Activated CD4-positive, CD25-positive, alpha-beta regulatory T cell (primary cell): ENCODE data around the gene RPUSD2.
"Not testable (repeated sequence)": the region's sequence is repeated elsewhere in the genome, so short reads cannot be mapped to it uniquely, and the experiment has no call there.

ENCODE experiments used
- DNase-seq, 4 experiments: peaks; one replicate each; lab custom pipeline; 2025; lab: John Stamatoyannopoulos, UW

Gene RPUSD2

GRCh38 chr15:40565333-40566238 is 3.5 kb upstream of the RPUSD2 start:
- DNase-seq: no peak

DNA sequence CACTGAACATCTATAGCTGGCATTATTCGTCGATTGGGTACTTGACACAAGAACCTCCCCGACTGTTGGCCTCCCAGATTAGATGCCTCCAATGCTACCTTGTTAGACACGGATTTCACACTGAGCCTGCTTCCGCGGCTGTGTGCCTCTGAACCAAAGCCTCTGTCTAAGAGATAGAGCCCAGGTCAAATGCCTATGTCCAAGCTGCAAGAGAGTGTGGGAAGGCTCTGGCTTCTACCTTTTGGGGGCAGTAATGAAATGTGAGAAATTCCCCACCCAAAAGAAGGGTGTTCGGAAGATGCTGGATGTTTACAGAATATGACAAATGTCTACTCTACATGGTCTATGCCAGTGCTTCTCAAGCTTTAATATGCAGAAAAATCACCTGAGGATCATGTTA is 2.0 kb upstream of the RPUSD2 start:
- DNase-seq: no peak

DNA sequence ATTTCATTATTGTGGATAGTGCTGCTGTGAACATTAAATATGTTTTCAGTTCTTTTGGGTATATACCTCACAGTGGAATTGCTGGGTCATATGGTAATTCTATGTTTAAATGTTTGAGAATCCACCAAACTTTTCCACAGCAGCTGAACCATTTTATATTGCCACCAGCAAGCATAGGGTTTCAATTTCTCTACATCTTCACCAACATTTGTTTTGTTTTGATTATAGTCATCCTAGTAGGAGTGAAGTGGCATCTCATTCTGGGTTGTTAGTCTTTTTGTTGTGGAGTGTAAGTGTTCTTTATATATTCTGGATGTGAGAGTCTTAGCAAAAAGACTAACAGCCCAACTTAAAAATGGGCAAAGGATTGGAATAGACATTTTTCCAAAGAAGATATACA is 6.0 kb downstream of the RPUSD2 start:
- DNase-seq: no peak

DNA sequence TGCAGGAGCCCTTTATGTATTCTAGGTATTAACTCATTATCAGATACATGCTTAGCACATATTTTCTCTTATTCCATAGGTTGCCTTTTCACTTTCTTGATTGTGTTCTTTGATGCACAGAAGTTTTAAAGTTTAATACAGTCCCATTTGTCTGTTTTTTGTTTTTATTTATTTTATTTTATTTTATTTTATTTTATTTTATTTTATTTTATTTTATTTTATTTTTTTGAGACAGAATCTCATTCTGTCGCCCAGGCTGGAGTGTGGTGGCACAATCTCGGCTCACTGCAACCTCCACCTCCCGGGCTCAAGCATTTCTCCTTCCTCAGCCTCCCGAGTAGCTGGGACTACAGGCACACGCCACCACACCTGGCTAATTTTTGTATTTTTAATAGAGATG is 7.8 kb downstream of the RPUSD2 start:
- DNase-seq: not testable (repeated sequence)

DNA sequence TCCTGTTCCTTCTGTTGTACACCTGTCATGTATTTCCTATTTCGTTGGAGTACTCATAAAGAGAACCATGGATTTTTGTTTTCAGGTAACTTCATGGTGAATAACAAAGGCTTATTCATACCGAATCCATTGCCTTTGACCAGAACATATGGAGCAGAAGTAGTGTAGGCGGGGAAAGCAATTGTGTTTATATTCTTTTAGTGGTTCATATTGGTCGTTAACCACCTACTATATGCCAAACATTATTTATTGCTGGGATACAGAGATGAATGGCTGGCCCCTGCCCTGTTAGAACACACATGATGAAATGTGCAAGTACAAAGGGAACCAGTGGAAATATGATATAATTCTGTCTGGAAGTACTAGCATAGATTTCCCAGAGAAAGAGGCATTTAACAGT is 9.8 kb downstream of the RPUSD2 start:
- DNase-seq: no peak

DNA sequence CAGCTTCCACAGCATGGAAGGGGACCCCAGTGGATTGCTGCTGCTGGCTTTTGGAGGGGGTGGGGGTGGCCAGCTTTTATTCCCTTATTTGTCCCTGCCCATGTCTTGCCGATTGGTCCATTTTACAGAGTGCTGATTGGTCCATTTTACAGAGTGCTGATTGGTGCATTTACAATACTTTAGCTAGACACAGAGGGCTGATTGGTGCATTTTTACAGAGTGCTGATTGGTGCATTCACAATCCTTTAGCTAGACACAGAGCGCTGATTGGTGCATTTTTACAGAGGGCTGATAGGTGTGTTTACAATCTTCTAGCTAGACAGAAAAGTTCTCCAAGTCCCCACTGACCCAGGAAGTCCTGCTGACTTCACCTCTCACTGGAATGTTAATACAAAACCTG is 12.7 kb downstream of the RPUSD2 start:
- DNase-seq: not testable (repeated sequence)

DNA sequence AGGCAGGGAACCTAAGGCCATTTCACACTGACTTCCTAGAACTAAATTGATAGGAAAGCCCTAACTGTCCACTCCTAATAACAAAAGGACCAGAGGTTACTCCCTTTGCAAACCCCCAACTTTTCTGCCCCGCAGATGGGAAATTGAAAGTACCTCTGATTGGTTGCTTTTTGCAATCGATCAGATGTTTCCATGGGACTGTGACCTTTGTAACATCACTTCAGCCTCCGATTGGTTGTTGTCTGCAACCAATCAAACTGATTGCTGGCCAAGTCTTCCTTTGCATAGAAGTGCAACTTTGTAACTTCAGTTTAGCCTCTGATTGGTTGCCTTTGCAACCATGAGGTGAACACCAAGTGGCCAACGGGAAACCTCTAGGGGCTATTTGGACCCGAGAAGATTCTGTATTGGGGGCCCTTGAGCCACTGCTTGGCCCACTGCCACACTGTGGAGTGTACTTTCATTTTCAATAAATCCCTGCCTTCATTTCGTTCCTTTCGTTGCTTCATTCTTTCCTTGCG is 13.7 kb downstream of the RPUSD2 start:
- DNase-seq: no peak

DNA sequence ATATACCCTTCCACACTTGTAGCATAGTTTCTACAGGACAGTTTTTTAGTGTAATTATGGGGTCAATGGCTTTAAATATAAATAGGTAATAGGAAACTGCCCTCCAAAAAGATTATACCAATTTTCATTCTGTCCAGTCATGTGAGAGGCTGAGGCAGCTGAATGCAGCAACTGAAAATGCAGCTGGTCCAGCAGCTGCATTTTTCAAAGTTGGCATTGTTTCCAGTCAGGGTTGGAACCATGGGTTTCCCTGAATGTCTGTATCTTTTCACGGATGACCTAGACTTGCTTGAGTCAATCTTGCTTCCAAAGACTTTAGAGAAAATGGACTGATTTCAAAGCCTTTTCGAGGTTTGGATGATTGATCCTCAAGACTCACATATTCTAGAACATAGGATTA is 15.1 kb downstream of the RPUSD2 start:
- DNase-seq: no peak

- DNase-seq: no peak
These were observed 21.6 kb downstream of the RPUSD2 start for GRCh38 chr15:40590667-40591050.

DNA sequence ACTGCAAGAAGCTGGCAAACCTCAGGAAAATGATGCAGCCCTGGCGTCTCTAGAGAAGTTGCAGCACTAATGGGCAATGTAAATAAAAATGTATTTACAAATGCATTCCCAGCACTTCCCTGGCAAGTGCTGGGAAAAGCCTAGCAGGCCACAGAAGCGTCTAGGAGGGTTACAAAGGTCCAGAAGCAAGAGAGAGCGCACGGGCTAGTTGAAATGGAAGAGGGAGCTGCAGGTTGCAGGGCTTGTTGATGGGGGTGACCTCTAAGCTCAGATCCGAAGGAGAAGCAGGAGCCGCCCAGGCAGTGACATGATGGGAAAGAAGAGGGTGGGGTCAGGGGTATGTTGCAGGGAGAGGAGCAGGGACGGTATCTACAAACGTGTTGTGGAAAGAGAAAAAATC is 22.3 kb downstream of the RPUSD2 start:
- no peak for DNase-seq

- no peak for DNase-seq
These were observed 24.1 kb downstream of the RPUSD2 start for GRCh38 chr15:40593165-40593564.

GRCh38 chr15:40593588-40594428 is 24.7 kb downstream of the RPUSD2 start, which contains the start of gene KNL1:
Gene KNL1 (plus strand): TSS chr15:40594249. CDS start chr15:40602932, 8,683 bp downstream.
- DNase-seq: peak; percentile 76 to 88 (median 80)

DNA sequence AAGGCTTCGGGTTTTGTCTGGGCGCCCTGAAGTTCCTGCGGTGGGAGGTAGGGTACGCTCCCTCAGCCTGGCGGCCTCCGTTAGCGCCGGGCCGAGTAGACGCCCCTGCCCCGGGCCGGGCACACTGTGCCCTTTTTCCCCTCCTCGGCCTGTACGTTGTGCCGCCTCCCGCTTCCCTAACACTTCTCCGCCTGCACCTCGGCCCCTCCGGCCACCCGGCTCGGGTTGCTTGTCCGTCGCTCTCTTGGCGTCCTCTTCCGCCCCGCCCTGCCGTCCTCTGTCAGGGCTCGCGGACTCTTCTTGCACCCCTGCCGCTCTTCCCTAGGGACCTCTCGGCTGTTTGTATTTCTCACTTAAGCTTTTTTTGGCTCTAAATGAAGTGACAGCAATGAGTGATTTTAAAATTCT is 25.3 kb downstream of the RPUSD2 start:
- DNase-seq: peak in 1 of 4 experiments; percentile 21

DNA sequence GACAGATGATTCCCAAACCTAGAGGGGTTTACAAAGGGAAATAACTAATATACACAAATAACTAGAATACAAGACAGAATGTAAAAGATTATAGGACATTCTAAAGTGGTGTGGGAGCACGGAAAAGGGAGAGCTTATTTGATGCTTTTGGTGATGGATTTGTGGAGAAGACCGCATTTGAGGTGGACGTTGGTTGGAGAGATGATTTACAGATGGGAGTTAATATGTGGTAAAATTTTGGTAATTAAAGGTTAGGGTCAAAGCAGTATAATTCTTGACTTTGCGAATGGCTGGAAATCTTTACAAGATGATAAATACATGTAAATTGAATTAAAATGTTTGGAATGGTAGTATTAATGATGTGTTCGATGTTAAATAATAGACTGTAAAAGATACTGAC is 26.1 kb downstream of the RPUSD2 start:
- no peak for DNase-seq

- DNase-seq: no peak
These were observed 26.7 kb downstream of the RPUSD2 start for GRCh38 chr15:40595773-40596172.

GRCh38 chr15:40597024-40597423 is 27.9 kb downstream of the RPUSD2 start:
- DNase-seq: no peak

DNA sequence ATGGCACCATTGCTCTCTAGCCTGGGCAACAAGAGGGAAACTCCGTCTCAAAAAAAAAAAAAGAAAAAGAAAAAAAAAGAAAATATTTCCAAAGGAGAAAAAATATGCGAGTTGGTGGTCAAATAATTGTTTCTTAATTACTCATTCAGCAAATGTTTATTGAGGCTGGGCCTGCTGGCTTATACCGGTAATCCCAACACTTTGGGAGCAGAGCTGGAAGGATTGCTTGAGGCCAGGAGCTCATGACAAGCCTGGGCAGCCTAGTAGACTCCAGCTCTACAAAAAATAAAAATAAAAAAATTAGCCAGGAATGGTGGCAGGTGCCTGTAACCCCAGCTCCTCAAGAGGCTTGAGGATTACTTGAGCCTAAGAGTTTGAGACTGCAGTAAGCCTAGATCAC is 29.0 kb downstream of the RPUSD2 start:
- DNase-seq: no peak

GRCh38 chr15:40598672-40599071 is 29.6 kb downstream of the RPUSD2 start:
- no peak for DNase-seq

DNA sequence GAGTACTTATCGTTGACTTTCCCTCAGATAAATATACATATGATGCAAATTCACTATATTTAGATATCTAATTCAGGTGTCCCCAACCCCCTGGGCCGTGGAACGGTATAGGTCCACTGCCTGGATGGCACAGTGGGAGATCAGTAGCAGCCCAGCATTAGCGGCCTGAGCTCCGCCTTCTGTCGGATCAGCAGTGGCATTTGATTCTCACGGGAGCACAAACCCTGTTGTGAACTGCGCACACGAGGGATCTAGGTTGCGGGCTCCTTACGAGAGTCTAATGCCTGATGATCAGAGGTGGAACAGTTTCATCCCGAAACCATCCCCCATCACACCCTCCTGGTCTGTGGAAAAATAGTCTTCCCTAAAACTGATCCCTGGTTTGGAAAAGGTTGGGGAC is 31.9 kb downstream of the RPUSD2 start:
- DNase-seq: no peak

DNA sequence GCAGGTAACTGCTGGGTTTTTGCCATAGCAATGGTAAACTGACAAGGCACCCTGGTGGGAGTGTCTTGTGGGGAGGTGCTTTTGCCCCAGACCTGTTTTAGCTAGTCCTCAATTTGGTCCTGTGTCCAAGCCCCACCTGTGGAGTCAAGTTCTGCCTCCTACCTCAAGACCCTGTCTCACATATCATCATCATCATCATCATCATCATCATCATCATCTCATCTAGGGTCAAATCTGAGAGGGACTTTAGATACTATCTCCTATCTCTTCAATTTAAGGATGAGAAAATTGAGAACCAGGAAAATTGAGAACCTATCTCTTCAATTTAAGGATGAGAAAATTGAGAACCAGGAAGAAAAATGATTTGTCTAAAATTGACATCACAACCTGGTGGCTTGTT is 34.8 kb downstream of the RPUSD2 start:
- DNase-seq: no peak

GRCh38 chr15:40613080-40613479 is 44.0 kb downstream of the RPUSD2 start:
- DNase-seq: no peak

DNA sequence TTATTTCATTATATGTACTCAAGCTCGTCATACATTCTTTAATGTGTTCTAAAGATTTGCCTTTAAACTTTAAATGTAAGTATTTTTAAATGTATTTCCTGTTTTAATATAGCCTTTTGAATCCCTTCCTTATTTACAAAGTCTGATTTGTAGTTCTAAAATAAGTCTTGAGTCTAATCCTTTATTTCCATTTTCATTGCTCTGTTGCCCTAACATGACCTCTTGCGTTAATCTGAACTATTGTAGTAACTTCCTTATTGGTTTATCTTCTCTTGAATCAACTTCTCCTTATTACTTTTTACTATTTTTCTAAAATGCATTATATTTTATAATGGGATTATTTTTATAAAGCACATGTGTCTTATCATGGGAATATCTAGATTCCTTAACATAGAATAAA is 48.9 kb downstream of the RPUSD2 start:
- DNase-seq: no peak

DNA sequence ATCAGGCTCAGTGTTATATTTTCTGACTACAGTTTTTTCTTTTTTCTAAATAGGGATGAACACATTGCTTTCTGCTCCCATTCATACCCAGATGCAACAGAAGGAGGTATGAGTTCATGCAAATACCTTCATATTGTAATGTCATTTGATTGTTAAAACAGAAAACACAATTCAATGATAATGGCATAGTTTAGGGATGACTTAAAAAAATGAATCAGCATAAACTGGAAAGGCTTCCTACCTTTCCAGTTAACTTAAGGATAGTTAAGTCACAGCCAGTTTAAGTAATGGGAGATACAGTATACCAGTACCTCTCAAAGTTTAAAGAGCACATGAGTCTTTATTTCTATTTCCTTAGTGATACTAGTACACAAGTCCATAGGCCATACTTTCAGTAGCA is 49.8 kb downstream of the RPUSD2 start:
- DNase-seq: no peak
